Pulmonary artery endothelial cell (primary cell): ENCODE data around the gene RTBDN. TPM values are rescaled to one million over a fixed set of nuclear protein-coding genes. Genes with fewer than 3 reads are reported as not detected.
A peak's percentile ranks its signal among the peaks of the same experiment; 100 is the strongest.

Experiments used
- DNase-seq: peaks from one replicate; pipeline ENCODE4 v3.0.0-alpha.2; 2011; ENCODE audit warnings: low read depth, low spot score
- total RNA-seq: library from RNA; depleted of rRNA; stranded (reverse); fragments of >200 nt; gene quantifications from 2 replicates; pipeline ENCODE4 v1.2.3, GENCODE V29; 2014

RTBDN gene
- total RNA-seq, 1 donor from 2014 or later, result not detected

DNA sequence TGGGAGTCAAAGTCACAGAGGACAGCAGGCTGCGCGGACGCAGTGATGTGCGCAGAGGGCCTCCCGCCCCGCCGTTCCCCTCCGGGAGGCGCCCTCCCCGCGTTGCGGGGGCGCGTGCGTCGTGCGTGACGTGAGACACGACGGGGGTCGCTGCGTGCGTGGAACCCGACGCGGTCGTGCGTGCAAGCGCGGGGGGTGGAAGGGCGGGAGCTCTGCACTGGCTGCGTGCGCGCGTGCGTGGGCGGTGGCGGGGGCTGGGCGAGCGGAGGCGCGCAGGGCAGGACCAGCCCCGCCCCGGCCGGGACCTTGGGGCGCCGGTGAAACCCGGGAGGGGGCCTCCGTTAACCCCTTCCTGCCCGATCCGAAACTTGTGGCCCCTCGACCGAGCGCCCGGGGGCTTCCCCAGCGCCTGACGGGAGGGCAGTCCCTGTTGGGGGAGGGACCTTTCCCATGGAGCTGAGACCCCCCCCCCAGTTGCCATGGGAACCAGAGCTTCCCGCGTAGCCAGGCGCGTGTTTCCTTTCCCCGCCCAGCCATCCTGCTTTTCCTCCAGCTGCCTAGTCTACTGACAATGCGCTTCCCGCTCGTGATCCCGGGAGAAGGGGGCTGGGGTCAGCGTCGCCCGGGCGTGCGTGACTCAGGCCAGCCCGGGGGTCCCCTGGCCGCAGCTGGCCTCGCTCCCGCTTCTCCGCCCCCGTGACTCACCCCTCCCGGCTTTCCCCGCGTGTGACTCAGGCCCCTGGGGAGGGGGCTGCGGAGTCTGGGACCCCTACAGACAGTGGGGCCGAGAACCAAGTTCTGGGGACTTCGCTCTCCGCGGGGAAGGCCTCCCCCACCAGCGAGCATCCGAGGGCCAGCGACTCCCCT lies 51.7 kb downstream of the RTBDN start:
- peak; percentile 84 for DNase-seq

DNA sequence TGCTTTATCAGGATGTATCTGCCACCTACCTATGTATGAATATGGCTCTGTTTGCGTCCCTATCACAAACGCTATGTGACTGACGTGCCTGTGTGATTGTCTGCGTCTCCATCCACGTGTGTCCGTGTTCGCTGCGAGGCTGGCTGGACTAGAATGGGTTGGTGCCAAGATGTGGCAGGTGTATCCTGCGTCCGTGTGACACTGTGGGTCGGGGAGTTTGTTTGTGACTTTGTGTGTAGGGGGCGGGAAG lies 52.3 kb downstream of the RTBDN start:
- no peak for DNase-seq

DNA sequence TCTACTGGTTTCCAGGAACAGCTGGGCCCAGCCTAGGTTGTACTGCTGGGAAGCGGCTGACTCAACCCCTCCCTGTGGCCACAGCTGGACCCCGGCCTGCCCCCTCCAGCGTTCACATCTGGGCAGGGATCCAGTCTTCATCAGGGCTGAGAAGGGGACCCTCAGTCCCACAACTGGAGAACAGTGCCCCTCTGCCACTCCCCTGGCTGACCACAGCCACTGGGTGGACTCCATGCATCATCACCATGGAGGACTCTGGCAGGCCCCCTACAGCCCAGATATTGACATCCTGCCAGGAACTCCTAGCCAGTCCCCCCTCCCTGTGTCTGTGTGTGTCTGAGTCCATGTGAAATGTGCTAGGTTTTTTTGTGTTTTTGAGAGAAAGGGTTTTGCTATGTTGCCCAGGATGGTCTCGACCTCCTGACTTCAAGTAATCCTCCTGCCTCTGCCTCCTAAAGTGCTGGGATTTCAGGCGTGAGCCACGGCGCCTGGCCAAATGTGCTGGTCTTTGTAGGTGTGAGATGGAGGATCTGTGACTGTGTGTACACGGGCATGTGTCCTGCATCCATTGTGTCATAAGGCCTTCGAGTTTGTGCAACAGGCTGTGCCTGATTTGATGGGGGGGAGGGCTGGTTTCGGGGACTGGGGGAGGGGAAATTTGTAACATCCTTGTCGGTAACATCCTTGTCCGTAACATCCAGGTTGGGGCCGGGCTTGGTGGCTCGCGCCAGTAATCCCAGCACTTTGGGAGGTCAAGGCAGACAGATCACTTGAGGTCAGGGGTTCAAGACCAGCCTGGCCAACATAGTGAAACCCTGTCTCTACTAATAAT lies 55.0 kb downstream of the RTBDN start:
- DNase-seq, result no peak

DNA sequence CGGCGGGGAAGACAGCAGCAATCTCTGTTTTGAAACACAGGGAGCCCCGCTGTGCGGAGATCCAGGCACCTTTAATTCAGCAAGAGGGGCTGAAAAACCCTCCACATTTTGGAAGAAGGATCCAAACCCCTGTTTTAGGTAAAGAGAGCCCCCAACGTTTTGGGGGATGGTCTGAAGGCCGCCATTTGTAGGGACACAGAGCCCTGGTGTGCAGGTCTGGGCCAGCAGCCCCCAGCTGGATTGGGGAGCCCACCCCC lies 55.5 kb downstream of the RTBDN start:
- DNase-seq, result no peak

DNA sequence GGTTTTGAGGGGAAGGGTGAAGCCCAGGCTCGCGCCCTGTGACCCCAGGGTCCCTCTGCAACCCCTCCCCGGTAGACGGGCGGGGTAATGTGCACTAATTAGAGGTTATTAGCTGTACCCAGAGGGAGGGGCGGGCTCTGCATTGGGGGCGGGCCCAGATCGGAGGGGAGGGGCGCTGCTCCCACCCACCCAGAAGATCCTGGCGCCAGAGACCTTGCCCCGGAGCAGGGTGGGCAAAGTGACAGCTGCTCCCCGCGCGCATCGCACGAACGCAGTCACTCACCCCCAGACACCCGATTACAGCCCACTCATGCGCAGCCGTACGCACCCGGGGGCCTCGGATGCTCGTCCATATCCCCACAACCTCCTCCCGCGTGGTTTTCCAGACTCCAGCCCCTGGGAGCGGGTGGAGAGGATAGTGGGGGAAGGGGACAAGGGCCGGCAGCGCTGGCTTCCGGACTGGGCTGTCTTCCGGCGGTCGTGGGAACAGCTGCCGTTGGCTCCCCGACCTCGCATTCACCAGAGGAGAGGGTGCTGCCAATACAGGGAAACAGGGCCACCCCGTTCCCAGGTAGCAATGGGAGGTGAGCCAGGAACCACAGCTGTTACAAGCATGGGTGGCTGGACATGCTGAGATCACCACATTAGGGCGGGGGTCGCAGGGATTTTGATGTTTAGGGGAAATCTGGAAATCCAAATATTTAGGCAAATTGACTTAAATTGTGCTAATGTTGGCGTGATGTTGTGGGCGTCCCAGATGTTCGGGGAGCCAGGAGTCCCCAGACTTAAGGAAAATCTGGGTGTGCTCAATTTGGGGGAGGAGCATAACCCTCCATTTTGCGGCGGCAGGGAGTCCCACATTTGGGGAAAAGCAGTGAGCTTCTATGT lies 56.1 kb downstream of the RTBDN start:
- DNase-seq, result no peak

DNA sequence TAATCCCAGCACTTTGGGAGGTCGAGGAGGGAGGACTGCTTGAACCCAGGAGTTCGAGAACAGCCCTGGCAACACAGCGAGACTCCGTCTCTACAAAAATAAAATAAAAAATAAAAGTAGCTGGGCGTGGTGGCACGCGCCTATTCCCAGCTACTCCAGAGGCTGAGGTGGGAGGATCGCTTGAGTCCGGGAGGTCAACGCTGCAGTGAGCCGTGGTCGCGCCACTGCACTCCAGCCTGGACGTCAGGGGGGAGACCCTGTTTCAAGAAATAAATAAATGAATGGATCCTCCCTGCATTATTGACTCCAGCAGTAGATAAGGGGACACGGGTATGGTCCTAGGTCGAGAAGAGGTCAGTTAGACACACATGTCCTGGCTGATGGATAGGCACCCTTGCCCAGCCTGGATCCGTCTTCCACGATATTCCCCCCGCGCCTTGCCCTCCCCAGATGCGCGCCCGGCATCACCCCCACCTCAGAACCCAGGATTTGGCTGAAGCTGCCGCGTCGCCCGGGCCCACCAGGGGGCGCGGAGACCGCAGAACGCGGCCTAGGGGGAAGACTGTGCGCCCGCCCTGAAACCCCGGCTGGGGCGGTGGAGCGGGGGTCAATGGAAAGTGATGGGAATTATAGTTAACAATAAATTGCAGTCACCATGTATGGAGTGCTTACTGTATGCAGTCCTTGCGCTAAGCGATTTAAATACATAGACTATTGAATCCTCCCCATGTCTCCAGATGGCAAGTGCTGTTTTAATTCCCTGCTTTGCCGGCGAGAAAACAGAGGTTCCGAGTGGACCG lies 57.0 kb downstream of the RTBDN start:
- no peak for DNase-seq

Other genes starting within 250 kb of the RTBDN start
- 6.0 and 9.7 TPM in 2 replicates for gene ZNF490, start 223.8 kb downstream of the RTBDN start, total RNA-seq
- gene ZNF791, start 223.7 kb downstream of the RTBDN start, total RNA-seq, result 17.4 and 19.4 TPM in 2 replicates
- gene MAN2B1, start 167.8 kb downstream of the RTBDN start, total RNA-seq, result 27.1 and 41.5 TPM in 2 replicates
- gene WDR83, start 167.8 kb downstream of the RTBDN start, total RNA-seq, result 7.5 and 10.9 TPM in 2 replicates
- 58.6 and 60.9 TPM in 2 replicates for gene DHPS, start 152.7 kb downstream of the RTBDN start, total RNA-seq
- gene GNG14, start 146.6 kb downstream of the RTBDN start, total RNA-seq, result not detected in 2 replicates
- gene FBXW9, start 137.9 kb downstream of the RTBDN start, total RNA-seq, result 8.4 and 14.8 TPM in 2 replicates
- 23.9 and 31.4 TPM in 2 replicates for gene TNPO2, start 110.6 kb downstream of the RTBDN start, total RNA-seq
- gene TRIR, start 99.9 kb downstream of the RTBDN start, total RNA-seq, result 161 and 169 TPM in 2 replicates
- gene GET3, start 97.1 kb downstream of the RTBDN start, total RNA-seq, result 113 and 115 TPM in 2 replicates
- gene BEST2, start 82.8 kb downstream of the RTBDN start, total RNA-seq, result not detected in 2 replicates
- 11.4 and 11.5 TPM in 2 replicates for gene HOOK2, start 59.0 kb downstream of the RTBDN start, total RNA-seq
- gene JUNB, start 43.1 kb downstream of the RTBDN start, total RNA-seq, result 33.4 and 41.1 TPM in 2 replicates
- gene PRDX2, start 32.8 kb downstream of the RTBDN start, total RNA-seq, result 186 and 250 TPM in 2 replicates
- 0.13 TPM in 1 of 2 replicates, not detected in the other for gene THSD8, start 32.5 kb downstream of the RTBDN start, total RNA-seq
- gene RNASEH2A, start 28.0 kb downstream of the RTBDN start, total RNA-seq, result 34.7 and 50.5 TPM in 2 replicates
- 0.18 and 0.59 TPM in 2 replicates for gene MAST1, start 3.9 kb upstream of the RTBDN start, total RNA-seq
- gene DNASE2, start 46.9 kb upstream of the RTBDN start, total RNA-seq, result 18.4 and 24.6 TPM in 2 replicates
- gene KLF1, start 52.6 kb upstream of the RTBDN start, total RNA-seq, result not detected in 2 replicates
- gene GCDH, start 56.6 kb upstream of the RTBDN start, total RNA-seq, result 25.3 and 29.8 TPM in 2 replicates
- 0.11 and 0.20 TPM in 2 replicates for gene SYCE2, start 84.7 kb upstream of the RTBDN start, total RNA-seq
- 56.4 and 85.4 TPM in 2 replicates for gene FARSA, start 99.1 kb upstream of the RTBDN start, total RNA-seq
- gene CALR, start 104.0 kb upstream of the RTBDN start, total RNA-seq, result 1,409 and 2,169 TPM in 2 replicates
- gene RAD23A, start 111.3 kb upstream of the RTBDN start, total RNA-seq, result 81.2 and 84.6 TPM in 2 replicates
- 27.3 and 33.3 TPM in 2 replicates for gene GADD45GIP1, start 122.6 kb upstream of the RTBDN start, total RNA-seq
- gene DAND5, start 135.0 kb upstream of the RTBDN start, total RNA-seq, result 0.07 TPM in 1 of 2 replicates, not detected in the other
- gene NFIX, start 160.9 kb upstream of the RTBDN start, total RNA-seq, result 23.3 and 23.8 TPM in 2 replicates